Activated gamma-delta T cell treated with anti-CD3 and anti-CD28 coated beads, Interleukin-2, amount 50 U/mL, for 16 hours (primary cell): ENCODE data around the gene ZFPM1.
A peak's percentile ranks its signal among the peaks of the same experiment; 100 is the strongest.

Source experiments
- DNase-seq: peaks from one replicate; pipeline ENCODE4 v3.0.0-alpha.2; 2020; ENCODE audit warnings: low read depth

ZFPM1 gene

GRCh38 chr16:88451586-88452481 is 1.2 kb upstream of the ZFPM1 start:
- no peak for DNase-seq

- peak; percentile 99 for DNase-seq
Observed at GRCh38 chr16:88452482-88453216, 431 bp upstream of the ZFPM1 start.

GRCh38 chr16:88453611-88454522 is 787 bp downstream of the ZFPM1 start:
- no peak for DNase-seq

GRCh38 chr16:88454523-88454947 is 1.5 kb downstream of the ZFPM1 start:
- no peak for DNase-seq

GRCh38 chr16:88455610-88456355 is 2.7 kb downstream of the ZFPM1 start:
- DNase-seq, result peak; percentile 81

- DNase-seq, result peak; percentile 70
Observed at GRCh38 chr16:88456356-88457292, 3.5 kb downstream of the ZFPM1 start.

GRCh38 chr16:88458039-88458772 is 5.1 kb downstream of the ZFPM1 start:
- no peak for DNase-seq

- no peak for DNase-seq
Observed at GRCh38 chr16:88458773-88459235, 5.7 kb downstream of the ZFPM1 start.

- DNase-seq, result no peak
Observed at GRCh38 chr16:88459366-88460073, 6.4 kb downstream of the ZFPM1 start.

GRCh38 chr16:88460496-88461330 is 7.6 kb downstream of the ZFPM1 start:
- DNase-seq, result no peak

- DNase-seq, result no peak
Observed at GRCh38 chr16:88461331-88462269, 8.5 kb downstream of the ZFPM1 start.

- DNase-seq, result no peak
Observed at GRCh38 chr16:88462396-88462795, 9.3 kb downstream of the ZFPM1 start.

- DNase-seq, result no peak
Observed at GRCh38 chr16:88463411-88463810, 10.3 kb downstream of the ZFPM1 start.

GRCh38 chr16:88464447-88465318 is 11.6 kb downstream of the ZFPM1 start:
- no peak for DNase-seq

- no peak for DNase-seq
Observed at GRCh38 chr16:88465387-88465983, 12.4 kb downstream of the ZFPM1 start.
